Neural progenitor cell (in vitro differentiated cells): ENCODE data around the gene RPEL1.

Experiments used
- EZH2 ChIP-seq: fragments of 200-600 bp; sonication (generic); IDR thresholded peaks from 2 replicates; pipeline ENCODE4 v1.6.1; 2017; ENCODE audit warnings: antibody characterized with exemption, mild to moderate bottlenecking, moderate library complexity
- TF ChIP-seq, protein P1 (sequence below): fragments of 200-600 bp; sonication (generic); IDR thresholded peaks from 2 replicates; pipeline ENCODE4 v1.5.1; 2017; ENCODE audit warnings: antibody characterized with exemption, mild to moderate bottlenecking

DNA sequence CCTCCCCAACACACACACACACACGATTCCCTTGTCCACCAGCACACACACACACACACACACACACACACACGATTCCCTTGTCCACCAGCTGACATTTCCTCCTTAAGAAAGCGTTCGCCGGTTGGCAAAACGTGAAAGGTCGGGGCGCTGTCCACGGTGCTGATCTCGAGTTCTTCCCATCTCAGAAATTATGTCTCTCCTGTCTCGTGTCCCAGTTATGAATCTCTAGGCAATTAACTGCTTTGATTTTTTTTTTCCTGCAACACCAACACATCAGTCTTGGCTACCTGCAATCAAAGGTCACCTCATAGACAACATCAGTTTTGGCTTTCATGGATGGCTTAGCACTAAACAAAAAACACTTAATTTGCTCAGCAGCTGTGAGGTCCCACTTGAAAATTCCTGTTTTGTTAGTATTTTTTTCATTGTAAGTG lies 33.2 kb downstream of the RPEL1 start:
- TF ChIP-seq, protein P1, sequence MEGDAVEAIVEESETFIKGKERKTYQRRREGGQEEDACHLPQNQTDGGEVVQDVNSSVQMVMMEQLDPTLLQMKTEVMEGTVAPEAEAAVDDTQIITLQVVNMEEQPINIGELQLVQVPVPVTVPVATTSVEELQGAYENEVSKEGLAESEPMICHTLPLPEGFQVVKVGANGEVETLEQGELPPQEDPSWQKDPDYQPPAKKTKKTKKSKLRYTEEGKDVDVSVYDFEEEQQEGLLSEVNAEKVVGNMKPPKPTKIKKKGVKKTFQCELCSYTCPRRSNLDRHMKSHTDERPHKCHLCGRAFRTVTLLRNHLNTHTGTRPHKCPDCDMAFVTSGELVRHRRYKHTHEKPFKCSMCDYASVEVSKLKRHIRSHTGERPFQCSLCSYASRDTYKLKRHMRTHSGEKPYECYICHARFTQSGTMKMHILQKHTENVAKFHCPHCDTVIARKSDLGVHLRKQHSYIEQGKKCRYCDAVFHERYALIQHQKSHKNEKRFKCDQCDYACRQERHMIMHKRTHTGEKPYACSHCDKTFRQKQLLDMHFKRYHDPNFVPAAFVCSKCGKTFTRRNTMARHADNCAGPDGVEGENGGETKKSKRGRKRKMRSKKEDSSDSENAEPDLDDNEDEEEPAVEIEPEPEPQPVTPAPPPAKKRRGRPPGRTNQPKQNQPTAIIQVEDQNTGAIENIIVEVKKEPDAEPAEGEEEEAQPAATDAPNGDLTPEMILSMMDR: no peak
- TF ChIP-seq EZH2: no peak
